HL-60/S4 treated with retinoic acid at 250 ng/mL for 4 days and 3 days (cell line): Measurements from ENCODE around the gene RRAS.

Experiments
- in situ Hi-C: fragments of 300-500 bp; cut with MboI; formaldehyde crosslinking; loops from 2 replicates; pipeline ENCODE4 v1.7.0; 2022; ENCODE audit warnings: low sequenced_read_pairs

The RRAS gene

GRCh38 chr19:49596954-49597702 is 42.8 kb downstream of the RRAS start:
- in situ Hi-C loops = no loop called here

- in situ Hi-C loops = no loop called here
Observed at GRCh38 chr19:49596407-49596806, 43.5 kb downstream of the RRAS start.

GRCh38 chr19:49595819-49596404 is 44.0 kb downstream of the RRAS start:
- in situ Hi-C loops = no loop called here

GRCh38 chr19:49594993-49595818 is 44.7 kb downstream of the RRAS start:
- in situ Hi-C loops = no loop called here

GRCh38 chr19:49594157-49594992 is 45.6 kb downstream of the RRAS start:
- in situ Hi-C loops = no loop called here

GRCh38 chr19:49593233-49594113 is 46.5 kb downstream of the RRAS start:
- in situ Hi-C loops = no loop called here

- in situ Hi-C loops = no loop called here
Observed at GRCh38 chr19:49592486-49593232, 47.3 kb downstream of the RRAS start.

- in situ Hi-C loops = no loop called here
Observed at GRCh38 chr19:49591731-49592485, 48.0 kb downstream of the RRAS start.

- in situ Hi-C loops = no loop called here
Observed at GRCh38 chr19:49590971-49591730, 48.8 kb downstream of the RRAS start, which contains the start of gene PRR12. Gene PRR12, plus strand, starts transcription at chr19:49591182. Its CDS starts 473 bp downstream, at chr19:49591655.

GRCh38 chr19:49590071-49590970 is 49.6 kb downstream of the RRAS start:
- in situ Hi-C loops = no loop called here

GRCh38 chr19:49589502-49589905 is 50.4 kb downstream of the RRAS start:
- in situ Hi-C loops = no loop called here

GRCh38 chr19:49588365-49589122 is 51.4 kb downstream of the RRAS start:
- in situ Hi-C loops = no loop called here

GRCh38 chr19:49587227-49587626 is 52.7 kb downstream of the RRAS start:
- in situ Hi-C loops = no loop called here
